Endothelial cell of umbilical vein (primary cell): ENCODE data around the gene EFHC1. TPM values are rescaled to one million over a fixed set of nuclear protein-coding genes. Genes with fewer than 3 reads are reported as not detected.

Source experiments
- BruUV-seq: library from RNA; stranded (reverse); fragments of 400-500 nt; replicated peaks from 2 replicates; lab custom pipeline; 2021; lab: Mats Ljungman, UMichigan
- CTCF ChIA-PET: fragments of 300-600, 350-600 bp; sonication (Branson Sonifier 250); formaldehyde crosslinking; loops from one replicate; lab custom pipeline; 2021; ENCODE audit warnings: antibody characterized with exemption, inconsistent platforms; lab: Charles Lee
- POLR2A ChIA-PET: fragments of 300-600, 350-600 bp; sonication (Branson Sonifier 250); formaldehyde crosslinking; loops from one replicate; lab custom pipeline; 2021; ENCODE audit warnings: antibody characterized with exemption, inconsistent platforms; lab: Charles Lee
- DNase-seq: peaks from one replicate; pipeline ENCODE4 v3.0.0-alpha.2; 2011; ENCODE audit warnings: low read depth, low spot score
- FAIRE-seq: peaks from 2 replicates; lab custom pipeline; 2011; peaks lifted over from hg19 to GRCh38; lab: Jason Lieb, UNC
- H2AFZ ChIP-seq: 2 replicates; pipeline ENCODE4 v1.6.0; 2012; ENCODE audit warnings: low read depth, low read length, control low read depth, inconsistent platforms
- H3K27ac ChIP-seq: 2 replicates; pipeline ENCODE4 v1.5.1; 2011; ENCODE audit warnings: low read depth, mild to moderate bottlenecking, control low read depth, low read length, moderate library complexity; ENCODE audit not compliant: insufficient read depth
- H3K27me3 ChIP-seq, 2 experiments: 2 replicates each; pipeline versions ENCODE4 v1.6.0 to v1.6.1; 2011; ENCODE audit warnings: low read length in 2 of 2, mixed read lengths in 1 of 2; ENCODE audit not compliant: control insufficient read depth in 2 of 2, insufficient read depth in 2 of 2
- H3K36me3 ChIP-seq, 2 experiments: 2 replicates in 1 of 2; 3 replicates in 1 of 2; pipeline ENCODE4 v1.5.1; 2011; ENCODE audit warnings: low read length in 2 of 2, mild to moderate bottlenecking in 1 of 2, moderate library complexity in 1 of 2; ENCODE audit not compliant: control insufficient read depth in 2 of 2, insufficient read depth in 2 of 2; ENCODE audit errors: extremely low read depth in 1 of 2
- H3K4me1 ChIP-seq: 3 replicates; pipeline ENCODE4 v1.5.1; 2011; ENCODE audit warnings: mild to moderate bottlenecking, low read length; ENCODE audit not compliant: control insufficient read depth, insufficient read depth; ENCODE audit errors: extremely low read depth
- H3K4me2 ChIP-seq: 2 replicates; pipeline ENCODE4 v1.6.1; 2011; ENCODE audit warnings: low read length, control low read depth, mixed read lengths; ENCODE audit not compliant: insufficient read depth
- H3K4me3 ChIP-seq, 3 experiments: fragments of 200-600 bp in 1 of 3; sonication (generic), shearing (Covaris generic) in 1 of 3; replicated peaks in 1 of 3; 2 replicates each; pipeline ENCODE4 v1.5.1; 2011 to 2016; ENCODE audit warnings: control low read depth in 3 of 3, low read length in 3 of 3, mild to moderate bottlenecking in 2 of 3, inconsistent platforms in 1 of 3, low read depth in 1 of 3, moderate library complexity in 1 of 3; ENCODE audit not compliant: insufficient read depth in 1 of 3
- H3K79me2 ChIP-seq: 2 replicates; pipeline ENCODE4 v1.6.0; 2012; ENCODE audit warnings: low read length, inconsistent platforms; ENCODE audit not compliant: control insufficient read depth, insufficient read depth
- H3K9ac ChIP-seq: replicated peaks from 2 replicates; pipeline ENCODE3; 2011; ENCODE audit warnings: low read length, control low read depth; ENCODE audit not compliant: insufficient read depth; ENCODE audit errors: extremely low read depth
- H3K9me1 ChIP-seq: replicated peaks from 3 replicates; pipeline ENCODE4 v1.6.0; 2011; ENCODE audit warnings: mild to moderate bottlenecking, low read length; ENCODE audit not compliant: control insufficient read depth, insufficient read depth; ENCODE audit errors: extremely low read depth
- H3K9me3 ChIP-seq: replicated peaks from 2 replicates; pipeline ENCODE4 v1.5.1; 2012; ENCODE audit warnings: low read length, inconsistent platforms; ENCODE audit not compliant: control insufficient read depth, insufficient read depth
- H4K20me1 ChIP-seq: replicated peaks from 2 replicates; pipeline ENCODE3; 2011; ENCODE audit warnings: mild to moderate bottlenecking, low read length; ENCODE audit not compliant: control insufficient read depth, insufficient read depth; ENCODE audit errors: extremely low read depth
- EZH2 ChIP-seq: IDR thresholded peaks from 2 replicates; pipeline ENCODE4 v1.6.1; 2012; ENCODE audit warnings: borderline replicate concordance, low read depth, mild to moderate bottlenecking, moderate library complexity, low read length, inconsistent platforms; ENCODE audit not compliant: severe bottlenecking
- FOS ChIP-seq: IDR thresholded peaks from 2 replicates; pipeline ENCODE4 v1.6.1; 2011; ENCODE audit warnings: mild to moderate bottlenecking, low read length, moderate library complexity, borderline replicate concordance; ENCODE audit not compliant: insufficient read depth
- GATA2 ChIP-seq: IDR thresholded peaks from 2 replicates; pipeline ENCODE4 v1.7.0; 2011; ENCODE audit warnings: low read depth, mild to moderate bottlenecking, moderate library complexity, mixed read lengths, low read length; ENCODE audit not compliant: insufficient read length, insufficient read depth
- JUN ChIP-seq: IDR thresholded peaks from 2 replicates; pipeline ENCODE4 v1.6.1; 2011; ENCODE audit warnings: borderline replicate concordance, low read depth; ENCODE audit not compliant: insufficient read length, insufficient read depth
- POLR2A ChIP-seq: IDR thresholded peaks from 2 replicates; pipeline ENCODE4 v1.6.1; 2012; ENCODE audit warnings: low read depth, mild to moderate bottlenecking, control low read depth, low read length
- POLR2AphosphoS5 ChIP-seq: IDR thresholded peaks from 2 replicates; pipeline ENCODE4 v1.6.1; 2012; ENCODE audit warnings: low read depth, mild to moderate bottlenecking, control low read depth, low read length, moderate library complexity; ENCODE audit not compliant: insufficient read depth
- dilution Hi-C: fragments of 300-500 bp; cut with MboI; formaldehyde crosslinking; loops from one replicate; pipeline ENCODE4 v1.15.0; 2019; ENCODE audit warnings: low sequenced_read_pairs; ENCODE audit not compliant: extremely low pct_ligation_motif_present
- intact Hi-C: fragments of 100-400 bp; cut with micrococcal nuclease; formaldehyde crosslinking; loops from one replicate; pipeline ENCODE4 v1.10.0; 2022
- polyA plus RNA-seq, 4 experiments: library from polyadenylated mRNA; depleted of rRNA in 3 of 4; stranded (reverse) in 3 of 4; unstranded in 1 of 4; fragments of >200 nt; gene quantifications; 2 replicates each; pipeline versions ENCODE4 v1.2.1 to v1.2.3, GENCODE V29; 2011 to 2012; ENCODE audit warnings: missing spikeins in 1 of 4
- total RNA-seq: library from RNA; stranded (reverse); gene quantifications from 2 replicates; pipeline ENCODE4 v1.2.3, GENCODE V29; 2021
- TF ChIP-seq, protein P1 (sequence below): IDR thresholded peaks from 2 replicates; pipeline ENCODE4 v1.6.1; 2011; ENCODE audit not compliant: insufficient read depth, insufficient read length
- TF ChIP-seq, protein P2 (sequence below), 2 donors: IDR thresholded peaks; 1 replicate in 1 of 2; 2 replicates in 1 of 2; pipeline ENCODE4 v1.5.1; 2011; ENCODE audit warnings: low read length in 2 of 2, mild to moderate bottlenecking in 2 of 2, moderate library complexity in 2 of 2, control low read depth in 1 of 2, inconsistent platforms in 1 of 2, low read depth in 1 of 2; ENCODE audit not compliant: insufficient read depth in 1 of 2; ENCODE audit errors: extremely low read depth in 1 of 2

The EFHC1 gene
- total and polyA plus RNA-seq, 2 donors (not counting 3 experiments of a cell fraction or from before 2014, with no cell fraction given) = 14.6 to 17.6 TPM

DNA sequence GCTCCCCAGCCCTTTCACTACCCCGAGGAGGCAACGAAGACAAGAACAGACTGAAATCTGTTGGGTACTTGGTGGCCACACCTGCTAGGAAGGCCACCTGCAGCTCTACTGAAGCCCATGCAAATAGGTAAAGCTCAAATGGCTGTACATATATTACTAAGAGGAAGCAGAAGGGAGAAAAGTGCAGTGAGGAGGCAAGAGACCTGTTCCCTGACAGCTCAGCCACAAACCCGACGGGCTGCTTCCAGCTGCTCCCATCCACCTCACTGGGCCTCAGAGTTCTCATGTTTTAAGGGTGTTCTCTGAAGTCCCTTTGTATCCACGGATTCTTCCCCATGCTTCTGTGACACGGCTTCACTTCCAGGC is 132.1 kb downstream of the EFHC1 start:
- peaks cover 82% of the 10 kb centered on the region for H3K79me2 ChIP-seq
- H4K20me1 ChIP-seq = no peaks in the 10 kb centered on the region
- FAIRE-seq (no peak), DNase-seq (no peak)
- no peaks in the 10 kb centered on the region for H3K36me3 ChIP-seq
- no peaks in the 10 kb centered on the region for H3K27me3 ChIP-seq
- H3K9me3 ChIP-seq = no peaks in the 10 kb centered on the region
- ChIA-PET POLR2A (interaction anchor here (0.7 kb wide), 1 partner anchor 19 kb away, joined by 5 read pairs; no protein-coding TSS in a partner anchor), CTCF (interaction anchor here (1.0 to 4.2 kb wide), 14 partner anchors 15 to 145 kb away, joined by 3 to 27 read pairs (median 5); no protein-coding TSS in a partner anchor)
- H3K4me1 ChIP-seq = peaks cover 55% of the 10 kb centered on the region
- H3K27ac ChIP-seq = peak overlapping the region; percentile 82
- no peaks in the 10 kb centered on the region for H3K9me1 ChIP-seq
- H3K9ac ChIP-seq = peak overlapping the region; percentile 66
- dilution Hi-C loops = no loop called here
- intact Hi-C loops = no loop called here
- no peak overlapping the region for H3K4me3 ChIP-seq
- no TSS peak for BruUV-seq
- peak overlapping the region; percentile 10 for H3K4me2 ChIP-seq
- TF ChIP-seq, protein P1, sequence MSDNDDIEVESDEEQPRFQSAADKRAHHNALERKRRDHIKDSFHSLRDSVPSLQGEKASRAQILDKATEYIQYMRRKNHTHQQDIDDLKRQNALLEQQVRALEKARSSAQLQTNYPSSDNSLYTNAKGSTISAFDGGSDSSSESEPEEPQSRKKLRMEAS = no peak
- no peak for TF ChIP-seq FOS
- TF ChIP-seq POLR2A = no peak
- TF ChIP-seq JUN = no peak
- H2AFZ ChIP-seq = no peak overlapping the region

DNA sequence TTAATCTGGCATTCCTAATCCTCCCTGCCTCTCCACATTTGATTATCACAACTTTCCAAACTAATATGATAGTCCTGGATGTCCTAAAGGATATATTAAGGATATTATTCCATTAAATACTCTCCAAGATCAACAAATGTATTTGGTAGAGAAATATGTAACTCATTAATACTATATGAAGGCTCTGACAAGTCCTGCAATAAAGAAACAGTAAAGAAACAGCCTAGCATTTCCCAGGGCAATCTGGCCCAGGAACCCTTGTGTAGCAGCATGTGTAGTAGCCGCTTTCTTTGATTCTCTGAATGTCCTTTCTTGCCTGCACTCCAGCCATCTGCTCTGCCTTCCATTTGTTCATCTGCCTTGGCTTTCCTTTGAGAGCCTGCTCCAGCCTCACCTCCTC is 133.0 kb downstream of the EFHC1 start:
- no TSS peak for BruUV-seq
- FAIRE-seq (no peak), DNase-seq (no peak)
- peak overlapping the region; percentile 19 for H3K27ac ChIP-seq
- no peaks in the 10 kb centered on the region for H3K9me1 ChIP-seq
- no peak overlapping the region for H3K4me2 ChIP-seq
- ChIA-PET CTCF (interaction anchor here (1.0 to 4.2 kb wide), 7 partner anchors 14 to 136 kb away, joined by 4 to 27 read pairs (median 5); no protein-coding TSS in a partner anchor), POLR2A (no interaction called here)
- TF ChIP-seq GATA2 (no peak), EZH2 (no peak), POLR2AphosphoS5 (no peak)
- TF ChIP-seq, protein P2, sequence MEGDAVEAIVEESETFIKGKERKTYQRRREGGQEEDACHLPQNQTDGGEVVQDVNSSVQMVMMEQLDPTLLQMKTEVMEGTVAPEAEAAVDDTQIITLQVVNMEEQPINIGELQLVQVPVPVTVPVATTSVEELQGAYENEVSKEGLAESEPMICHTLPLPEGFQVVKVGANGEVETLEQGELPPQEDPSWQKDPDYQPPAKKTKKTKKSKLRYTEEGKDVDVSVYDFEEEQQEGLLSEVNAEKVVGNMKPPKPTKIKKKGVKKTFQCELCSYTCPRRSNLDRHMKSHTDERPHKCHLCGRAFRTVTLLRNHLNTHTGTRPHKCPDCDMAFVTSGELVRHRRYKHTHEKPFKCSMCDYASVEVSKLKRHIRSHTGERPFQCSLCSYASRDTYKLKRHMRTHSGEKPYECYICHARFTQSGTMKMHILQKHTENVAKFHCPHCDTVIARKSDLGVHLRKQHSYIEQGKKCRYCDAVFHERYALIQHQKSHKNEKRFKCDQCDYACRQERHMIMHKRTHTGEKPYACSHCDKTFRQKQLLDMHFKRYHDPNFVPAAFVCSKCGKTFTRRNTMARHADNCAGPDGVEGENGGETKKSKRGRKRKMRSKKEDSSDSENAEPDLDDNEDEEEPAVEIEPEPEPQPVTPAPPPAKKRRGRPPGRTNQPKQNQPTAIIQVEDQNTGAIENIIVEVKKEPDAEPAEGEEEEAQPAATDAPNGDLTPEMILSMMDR (IDR thresholded peaks at IDR 0.05; ENCODE audit: extremely low read depth in 1 of 2, insufficient read depth in 1 of 2, low read depth in 1 of 2, low read length in 2 of 2) = no peak
- TF ChIP-seq, protein P1 = no peak
- peaks cover 48% of the 10 kb centered on the region for H3K4me1 ChIP-seq
- H3K79me2 ChIP-seq = peaks cover 82% of the 10 kb centered on the region
- dilution Hi-C loops = no loop called here
- H3K9me3 ChIP-seq = no peaks in the 10 kb centered on the region
- H3K9ac ChIP-seq = no peak overlapping the region
- H3K4me3 ChIP-seq = no peak overlapping the region
- no peaks in the 10 kb centered on the region for H3K36me3 ChIP-seq
- H4K20me1 ChIP-seq = no peaks in the 10 kb centered on the region
- H2AFZ ChIP-seq = no peak overlapping the region
- intact Hi-C loops = no loop called here
- H3K27me3 ChIP-seq = no peaks in the 10 kb centered on the region
